ENCODE measurements around the gene LCMT2.
"Not testable (repeated sequence)": the region's sequence is repeated elsewhere in the genome, so short reads cannot be mapped to it uniquely, and the experiment has no call there.

The LCMT2 gene

GRCh38 chr15:43316016-43316970 is 14.1 kb downstream of the LCMT2 start:
- DNase-seq, result no peak

DNA sequence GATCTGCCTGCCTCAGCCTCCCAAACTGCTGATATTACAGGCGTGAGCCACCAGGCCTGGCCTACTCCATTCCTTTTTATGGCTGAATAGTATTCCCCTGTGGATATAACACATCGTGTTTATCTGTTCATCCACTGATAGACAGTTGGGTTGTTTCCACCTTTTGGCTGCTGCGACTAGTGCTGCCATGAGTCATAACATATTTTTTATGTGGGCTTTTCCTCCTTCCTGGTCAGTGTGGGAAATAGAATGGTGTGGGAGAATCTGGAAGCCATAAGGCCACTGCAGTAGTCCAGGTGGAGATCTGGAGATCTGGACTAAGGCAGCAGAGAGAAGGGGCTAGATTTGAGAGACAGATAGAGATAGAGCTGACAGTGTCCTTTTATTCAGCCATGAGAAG is 16.2 kb downstream of the LCMT2 start:
- DNase-seq, result no peak

- no peak for DNase-seq
Measured at GRCh38 chr15:43312378-43312777, 18.0 kb downstream of the LCMT2 start.

DNA sequence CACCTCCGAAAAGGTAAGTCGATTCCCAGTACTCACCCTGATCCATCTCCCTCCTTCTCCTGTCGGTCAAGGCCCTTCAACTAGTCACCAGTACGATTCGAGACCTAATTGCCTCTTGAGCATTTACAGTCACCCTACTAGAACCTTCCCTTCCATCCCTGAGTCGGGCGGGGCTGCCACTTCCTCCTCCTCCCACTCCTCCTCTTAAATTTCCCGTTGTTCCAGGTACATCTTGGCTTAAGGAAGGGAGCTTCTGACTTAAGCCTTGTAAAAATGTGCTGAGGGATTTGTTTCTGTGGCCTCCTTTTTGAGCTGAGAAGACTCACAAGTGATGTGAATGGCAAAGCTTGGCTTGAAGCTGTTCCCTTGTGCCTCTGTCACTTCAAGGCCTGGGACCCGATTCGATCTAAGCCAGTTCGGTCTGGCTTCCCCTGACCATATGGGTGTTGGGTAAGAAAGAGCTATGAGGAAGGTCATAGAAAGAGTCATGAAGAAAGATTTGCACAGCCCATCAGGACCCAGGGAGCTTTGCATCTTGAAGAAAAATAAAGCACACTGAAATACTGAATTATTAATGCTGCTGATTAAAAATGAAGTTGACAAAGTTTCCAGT is 28.1 kb downstream of the LCMT2 start, which contains the start of gene TGM7:
Gene TGM7 (minus strand): TSS at position 51 of the 613 bp plus-strand sequence.
- no peak for DNase-seq

DNA sequence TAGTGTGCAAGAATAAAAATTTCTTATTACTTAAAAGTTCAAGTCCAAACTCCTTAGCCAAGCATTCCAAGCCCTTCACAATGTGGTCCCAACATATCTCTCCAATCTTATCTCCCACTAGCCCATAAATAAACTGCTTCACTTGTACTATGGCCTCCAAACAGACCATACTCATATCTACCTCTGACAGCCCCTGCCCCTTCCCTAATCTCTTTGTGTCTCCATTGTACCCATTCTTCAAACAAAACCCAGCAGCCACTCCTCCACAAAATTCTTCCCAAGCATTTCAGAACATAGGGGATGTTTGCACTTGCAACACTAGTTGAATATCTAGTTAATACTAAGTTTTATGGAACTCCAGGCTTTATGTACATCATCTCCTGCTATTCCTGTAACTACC is 30.5 kb downstream of the LCMT2 start:
- no peak for DNase-seq

- no peak for DNase-seq
Measured at GRCh38 chr15:43299411-43299810, 31.0 kb downstream of the LCMT2 start.

DNA sequence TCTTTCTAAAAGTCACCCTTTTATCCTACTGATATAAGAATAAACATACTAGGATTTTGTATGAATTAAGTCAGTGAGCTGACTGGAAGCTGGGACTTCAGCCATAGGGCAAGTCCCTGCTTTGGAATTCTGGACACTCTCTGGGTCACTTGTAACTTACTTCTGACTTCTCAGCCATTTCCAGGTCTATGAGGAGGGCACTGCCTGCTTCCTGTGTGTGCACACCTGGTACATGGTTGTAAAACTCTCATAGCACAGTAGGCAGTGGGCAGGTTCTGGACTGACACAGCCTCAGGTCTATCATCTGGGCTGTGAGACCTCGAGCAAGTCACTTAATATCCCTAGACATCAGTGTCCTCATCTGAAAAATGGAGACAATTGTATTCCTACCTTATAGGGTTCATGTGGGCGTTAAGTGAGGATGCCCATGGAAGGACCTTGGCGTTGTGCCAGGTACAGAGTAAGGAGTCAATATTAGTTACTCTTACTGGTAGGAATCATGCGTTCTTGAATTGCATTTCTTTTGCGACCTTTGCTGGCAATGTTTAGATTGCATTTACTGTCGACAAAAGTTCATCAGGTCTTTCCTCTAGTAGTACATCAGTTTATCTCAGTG is 36.2 kb downstream of the LCMT2 start:
- DNase-seq, result no peak

DNA sequence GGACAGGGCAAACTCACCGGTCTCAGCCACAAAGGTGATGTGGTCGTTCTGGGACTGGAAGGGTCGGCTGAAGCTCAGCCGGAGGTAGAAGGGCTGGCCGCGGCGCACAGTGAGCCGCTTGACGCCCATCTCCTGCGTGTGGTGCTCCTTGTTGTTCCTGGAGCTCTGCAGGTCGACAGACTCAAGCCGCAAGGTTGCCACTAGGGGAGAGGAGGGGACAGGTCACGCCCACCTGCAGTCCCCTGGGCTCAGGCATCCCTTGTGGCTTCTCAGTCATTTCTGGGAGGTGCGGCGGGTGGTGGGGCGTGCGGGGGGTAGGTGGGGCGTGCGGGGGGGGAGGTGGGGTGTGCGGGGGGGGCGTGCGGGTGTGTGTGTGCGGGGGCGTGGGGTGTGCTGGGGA is 36.9 kb downstream of the LCMT2 start:
- no peak for DNase-seq

DNA sequence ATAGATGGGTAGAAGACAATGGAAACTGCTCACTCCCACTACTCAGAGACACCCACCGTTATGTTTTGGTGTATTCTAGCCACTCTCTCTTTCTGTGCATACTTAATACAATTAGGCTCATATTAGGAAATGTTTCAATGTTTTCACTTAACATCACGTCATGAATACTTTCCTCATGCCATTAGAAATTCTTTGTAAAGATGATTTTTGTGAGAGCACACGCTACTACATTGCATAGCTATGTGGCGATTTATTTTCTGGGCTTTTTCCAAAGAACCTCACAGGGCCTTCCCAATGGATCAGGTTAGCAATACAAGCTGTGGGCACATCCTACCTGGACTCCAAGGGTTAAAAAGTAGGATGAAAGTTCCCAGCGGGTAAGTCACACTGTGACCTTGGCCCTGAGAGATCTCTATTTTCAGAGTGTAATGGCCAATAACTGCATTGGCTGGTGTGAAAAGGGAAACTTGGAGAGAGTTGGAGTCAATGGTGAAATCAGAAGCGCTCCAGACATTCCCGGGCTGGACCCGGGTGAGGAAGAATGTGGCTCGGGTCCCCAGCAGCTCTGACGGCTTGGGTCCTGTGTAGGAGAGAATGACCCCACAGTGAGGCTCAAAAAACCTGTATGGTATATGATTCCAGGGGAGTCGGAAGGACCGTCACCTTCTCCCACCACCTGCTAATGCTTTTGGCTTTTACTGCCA is 37.8 kb downstream of the LCMT2 start:
- DNase-seq, result no peak

- not testable (repeated sequence) for DNase-seq
Measured at GRCh38 chr15:43289656-43290055, 40.7 kb downstream of the LCMT2 start.

DNA sequence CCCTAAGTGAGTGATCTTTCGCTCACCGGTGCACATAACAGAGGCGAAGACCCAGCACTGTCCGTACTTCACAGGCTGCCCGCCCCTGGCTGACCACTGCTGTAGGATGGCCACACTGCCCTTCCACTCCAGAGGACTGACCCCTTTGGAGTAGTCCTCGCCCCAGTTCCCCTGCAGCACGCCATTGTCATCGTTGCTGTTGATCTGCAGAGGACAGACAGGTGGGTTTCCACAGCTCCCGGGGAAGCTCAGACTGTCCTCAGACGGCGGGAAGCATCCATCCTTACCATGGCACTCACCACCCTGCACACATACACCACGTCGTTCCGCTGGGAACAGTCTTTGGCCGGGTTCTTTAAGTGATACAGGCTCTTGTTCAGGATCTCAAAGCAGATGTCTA is 43.1 kb downstream of the LCMT2 start:
- no peak for DNase-seq

- DNase-seq, result no peak
Measured at GRCh38 chr15:43286074-43286473, 44.3 kb downstream of the LCMT2 start.

GRCh38 chr15:43285609-43286037 is 44.8 kb downstream of the LCMT2 start:
- peak; percentile 58 to 73 for DNase-seq

DNA sequence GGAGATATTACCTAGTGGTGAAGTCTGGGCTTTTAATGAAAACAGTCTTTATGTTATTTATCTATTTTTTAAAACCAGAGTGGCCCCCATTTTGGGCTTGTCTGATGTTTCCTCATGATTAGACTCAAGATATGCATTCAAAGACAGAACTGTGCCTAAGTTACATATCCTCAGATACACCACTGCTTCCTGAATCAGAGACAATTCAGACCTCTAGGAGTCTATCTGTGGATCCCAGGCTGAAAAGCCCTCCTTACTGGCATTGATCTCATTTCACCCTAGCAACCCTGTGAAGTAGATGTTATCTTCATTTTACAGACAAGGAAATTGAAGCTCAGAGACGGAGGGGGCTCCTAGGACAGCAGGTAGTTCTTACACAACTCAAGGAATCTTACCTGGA is 46.8 kb downstream of the LCMT2 start:
- no peak for DNase-seq

- no peak for DNase-seq
Measured at GRCh38 chr15:43281926-43282602, 48.3 kb downstream of the LCMT2 start.

DNA sequence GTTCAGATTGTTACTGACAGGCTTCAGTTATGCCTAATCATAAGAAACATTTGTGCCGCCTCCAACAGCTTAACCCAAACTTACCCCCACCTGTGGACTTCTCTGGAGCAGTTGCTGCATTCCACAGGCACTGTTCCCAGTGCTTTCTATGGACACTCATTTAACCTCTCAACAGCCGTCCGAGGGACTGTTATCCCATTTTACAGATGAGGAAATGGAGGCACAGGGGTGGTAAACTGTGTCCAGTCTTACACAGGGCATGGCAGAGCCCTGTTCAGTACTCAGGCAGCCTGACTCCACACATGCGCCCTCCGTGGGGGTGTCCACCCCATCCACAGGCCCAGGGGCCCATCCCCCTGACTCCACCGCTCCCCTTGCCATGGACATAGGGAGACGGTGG is 49.4 kb downstream of the LCMT2 start:
- DNase-seq, result no peak

- DNase-seq, result no peak
Measured at GRCh38 chr15:43279496-43279895, 50.9 kb downstream of the LCMT2 start.

GRCh38 chr15:43278869-43279268 is 51.5 kb downstream of the LCMT2 start:
- DNase-seq, result no peak

GRCh38 chr15:43277901-43278300 is 52.5 kb downstream of the LCMT2 start:
- DNase-seq, result no peak

DNA sequence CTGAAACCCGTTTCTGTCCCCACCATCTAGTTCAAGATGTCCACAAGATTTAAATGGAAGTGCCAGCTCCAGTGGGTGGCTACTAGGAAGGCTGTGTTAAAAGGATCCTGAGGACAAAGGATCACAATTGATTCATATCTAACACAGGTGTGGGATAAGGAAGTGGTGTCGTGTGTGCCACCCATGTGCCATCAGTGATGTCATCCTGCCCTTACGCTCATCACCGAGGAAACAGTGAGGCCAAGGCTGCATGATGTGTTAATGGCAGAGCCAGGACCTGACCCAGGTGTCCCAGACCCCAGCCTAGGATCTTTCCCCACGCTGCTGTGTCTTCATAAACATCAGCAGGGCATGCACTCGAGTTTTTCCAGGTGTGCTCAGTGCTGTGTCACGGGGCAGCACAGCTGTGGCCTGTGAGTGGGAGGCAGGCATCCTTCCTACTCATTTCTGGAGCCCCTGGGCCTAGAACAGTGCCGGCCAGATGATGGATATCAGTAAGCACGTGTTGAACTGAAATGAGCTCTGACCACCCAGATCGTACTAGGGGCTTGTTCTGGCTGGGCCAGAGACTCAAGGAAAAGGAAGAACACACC is 53.0 kb downstream of the LCMT2 start:
- DNase-seq, result no peak

DNA sequence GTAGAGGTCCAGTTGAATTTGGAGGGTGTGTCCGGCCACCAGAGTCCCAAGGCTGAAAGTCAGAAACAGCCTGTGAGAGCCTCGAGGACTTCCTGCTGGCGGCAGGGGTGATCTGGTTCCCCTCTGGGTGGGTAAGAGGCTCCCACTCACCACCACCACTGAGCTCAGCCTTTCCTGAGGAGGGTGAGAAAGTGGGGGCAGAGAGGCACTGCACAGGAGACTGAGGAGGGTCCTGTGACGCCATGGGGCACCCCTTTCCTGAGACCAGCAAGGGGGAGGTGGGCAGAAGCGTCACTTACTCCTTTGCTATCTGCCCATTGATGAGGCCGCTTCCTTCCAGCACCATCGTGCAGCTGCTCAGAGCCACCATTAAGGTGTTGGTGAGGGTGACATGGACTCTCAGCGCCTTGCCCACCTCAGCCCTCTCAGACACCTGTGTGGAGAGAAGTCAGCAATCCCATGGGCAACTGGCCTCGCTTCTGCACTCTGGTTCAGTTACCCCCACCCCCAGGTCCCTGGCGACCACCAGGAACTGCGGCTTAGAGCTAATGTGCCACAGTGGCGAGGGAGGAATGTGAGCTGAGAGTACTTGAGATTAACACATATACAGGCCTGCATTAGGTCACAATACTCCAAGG is 53.7 kb downstream of the LCMT2 start:
- DNase-seq, result no peak
